Vagina (tissue), 2 donors: ENCODE measurements around the gene UPK1A.

Experiments used
- CTCF ChIP-seq, 3 experiments: fragments of 450-650 bp in 2 of 3; fragments of 200-600 bp in 1 of 3; sonication (generic) in 1 of 3; IDR thresholded peaks; one replicate each; pipeline ENCODE4 v1.5.1; 2017 to 2019; ENCODE audit warnings: antibody characterized with exemption in 3 of 3, mild to moderate bottlenecking in 2 of 3, moderate library complexity in 2 of 3
- POLR2A ChIP-seq, 2 donors: fragments of 450-650 bp; IDR thresholded peaks; one replicate each; pipeline ENCODE4 v1.6.1; 2017; ENCODE audit warnings: antibody characterized with exemption in 2 of 2, mild to moderate bottlenecking in 2 of 2, moderate library complexity in 2 of 2

DNA sequence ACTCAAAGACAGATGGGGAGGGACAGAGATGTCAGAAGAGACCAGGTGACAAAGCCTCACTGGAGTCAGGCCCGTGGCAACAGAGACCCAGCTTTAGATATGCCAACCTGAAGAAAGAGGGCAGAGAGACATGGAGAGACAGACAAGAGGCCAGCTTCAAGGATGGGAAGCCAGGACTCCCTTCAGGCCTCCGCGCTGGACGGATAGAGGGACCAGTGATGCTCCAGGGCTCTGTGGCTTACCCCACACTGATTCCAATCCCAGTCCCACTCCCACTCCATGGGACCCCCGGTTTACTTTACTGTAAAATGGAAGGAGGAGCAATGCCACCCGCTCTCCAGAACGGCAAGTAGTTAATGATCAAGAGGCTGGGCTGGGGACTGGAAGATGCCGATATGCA is 26.5 kb upstream of the UPK1A start:
- TF ChIP-seq CTCF (IDR thresholded peaks at IDR 0.05) (no peak), POLR2A (IDR thresholded peaks at IDR 0.05) (no peak)
